CD4-positive, alpha-beta T cell treated with Interleukin-4 for 1 hour (primary cell): Measurements from ENCODE around the gene UBE2J2.
"Not testable (repeated sequence)": the region's sequence is repeated elsewhere in the genome, so short reads cannot be mapped to it uniquely, and the experiment has no call there.

Experiments used
- DNase-seq, 2 donors: peaks; one replicate each; pipeline ENCODE4 v3.0.0-alpha.2; 2020 to 2022

The UBE2J2 gene

GRCh38 chr1:1255078-1255477, 18.6 kb downstream of the UBE2J2 start:
- DNase-seq, result no peak

DNA sequence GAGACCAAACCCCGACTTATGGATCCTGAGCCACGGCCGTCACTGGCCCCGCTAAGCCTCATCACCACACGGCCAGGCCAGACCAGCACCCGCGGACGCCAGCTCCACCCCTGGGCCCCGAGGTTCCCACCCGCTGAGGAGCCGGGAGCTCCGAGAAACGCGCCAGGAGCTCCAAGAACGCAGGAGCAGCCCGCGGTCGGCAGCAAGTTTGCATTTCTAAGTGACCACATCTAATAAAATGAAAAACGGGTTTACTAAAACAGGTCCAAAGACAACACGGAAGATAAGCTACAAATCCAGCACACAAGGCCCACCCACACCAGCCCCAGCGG, 19.0 kb downstream of the UBE2J2 start:
- no peak for DNase-seq

- DNase-seq, result no peak
Observed at GRCh38 chr1:1253972-1254666, 19.5 kb downstream of the UBE2J2 start.

- no peak for DNase-seq
Observed at GRCh38 chr1:1253314-1253713, 20.3 kb downstream of the UBE2J2 start.

DNA sequence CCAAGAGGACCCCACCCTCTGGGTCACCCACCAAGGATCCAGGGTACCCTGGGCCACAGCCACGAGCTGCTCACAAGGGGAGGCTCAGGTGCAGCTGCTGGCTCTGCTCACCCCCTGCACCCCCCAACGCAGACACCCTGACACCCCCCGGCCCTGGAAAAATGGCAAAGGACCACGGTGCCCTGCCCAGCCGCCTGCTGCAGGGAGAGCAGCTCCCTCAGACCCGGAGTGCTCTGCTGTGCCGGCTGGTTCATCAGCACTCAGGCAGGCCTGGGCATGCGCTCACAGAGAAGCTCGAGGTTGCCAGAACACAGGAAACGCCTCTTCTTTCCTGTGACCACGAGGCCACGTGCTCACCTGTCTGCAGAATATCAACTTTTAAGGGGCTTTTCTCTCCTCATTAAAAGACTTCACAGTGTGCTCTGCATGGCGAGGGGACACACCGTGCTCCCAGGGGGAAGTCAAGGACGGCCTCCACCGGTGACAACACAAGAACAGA, 22.8 kb downstream of the UBE2J2 start:
- peak in 1 of 2 donors; percentile 66 for DNase-seq

DNA sequence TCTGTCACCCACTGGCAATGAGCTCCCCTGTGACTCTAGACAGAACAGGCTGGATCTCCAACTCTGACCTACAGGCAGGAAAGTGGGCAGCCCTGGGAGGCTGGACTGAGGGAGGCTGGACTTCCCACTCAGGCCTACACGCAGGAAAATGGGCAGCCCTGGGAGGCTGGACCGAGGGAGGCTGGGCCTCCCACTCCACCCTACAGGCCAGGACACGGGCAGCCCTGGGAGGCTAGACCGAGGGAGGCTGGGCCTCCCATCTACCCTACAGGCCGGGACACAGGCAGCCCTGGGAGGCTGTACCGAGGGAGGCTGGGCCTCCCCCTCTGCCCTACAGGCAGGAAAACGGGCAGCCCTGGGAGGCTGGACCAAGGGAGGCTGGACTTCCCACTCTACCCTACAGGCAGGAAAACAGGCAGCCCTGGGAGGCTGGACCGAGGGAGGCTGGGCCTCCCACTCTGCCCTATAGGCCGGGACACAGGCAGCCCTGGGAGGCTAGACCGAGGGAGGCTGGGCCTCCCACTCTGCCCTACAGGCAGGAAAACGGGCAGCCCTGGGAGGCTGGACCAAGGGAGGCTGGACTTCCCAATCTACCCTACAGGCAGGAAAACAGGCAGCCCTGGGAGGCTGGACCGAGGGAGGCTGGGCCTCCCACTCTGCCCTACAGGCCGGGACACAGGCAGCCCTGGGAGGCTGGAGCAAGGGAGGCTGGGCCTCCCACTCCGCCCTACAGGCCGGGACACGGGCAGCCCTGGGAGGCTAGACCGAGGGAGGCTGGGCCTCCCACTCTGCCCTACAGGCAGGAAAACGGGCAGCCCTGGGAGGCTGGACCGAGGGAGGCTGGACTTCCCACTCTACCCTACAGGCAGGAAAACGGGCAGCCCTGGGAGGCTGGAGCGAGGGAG, 25.4 kb downstream of the UBE2J2 start:
- not testable (repeated sequence) for DNase-seq

- DNase-seq, result no peak
Observed at GRCh38 chr1:1247341-1247913, 26.2 kb downstream of the UBE2J2 start.

DNA sequence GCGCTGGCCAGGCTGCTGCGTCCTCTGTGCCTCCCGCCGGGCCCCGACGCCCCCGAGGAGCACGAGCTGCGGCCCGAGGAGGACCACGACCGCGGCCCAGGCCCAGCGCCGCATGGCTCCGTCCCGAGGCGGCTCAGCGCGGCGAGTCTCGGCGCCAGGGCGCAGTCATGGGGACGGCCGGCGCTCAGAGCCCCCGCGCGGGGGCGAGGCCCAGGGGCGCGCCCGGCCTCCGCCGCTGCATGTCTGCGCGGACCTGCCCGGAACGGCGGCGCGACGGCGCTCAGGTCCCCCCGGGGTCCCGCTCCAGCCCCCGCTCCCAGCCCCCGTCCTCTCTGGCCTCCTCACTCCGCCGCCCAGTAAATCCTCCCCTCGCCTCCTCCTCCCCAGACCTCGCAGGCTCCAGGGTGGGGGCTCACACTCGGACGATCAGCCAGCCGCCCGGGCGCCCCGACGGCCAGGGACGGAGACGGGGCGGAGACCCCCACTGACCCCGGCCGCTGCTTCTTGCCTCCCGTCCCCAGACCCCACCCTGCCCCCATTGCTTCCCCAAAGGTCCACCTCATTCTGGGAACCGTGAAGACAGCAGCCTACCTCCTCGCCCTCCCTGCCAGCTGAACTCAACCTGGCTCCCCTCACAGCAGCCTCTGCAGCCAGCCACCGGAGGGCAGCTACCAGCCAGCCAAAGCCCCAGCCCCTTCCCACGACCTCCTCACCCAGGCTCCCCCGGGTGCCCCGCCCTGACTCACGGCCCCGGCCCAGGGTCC, 26.9 kb downstream of the UBE2J2 start, which contains the start of gene C1QTNF12:
Gene C1QTNF12 (minus strand): TSS at position 146 of the 764 bp plus-strand sequence. CDS start 32 bp downstream, at position 114.
- no peak for DNase-seq

DNA sequence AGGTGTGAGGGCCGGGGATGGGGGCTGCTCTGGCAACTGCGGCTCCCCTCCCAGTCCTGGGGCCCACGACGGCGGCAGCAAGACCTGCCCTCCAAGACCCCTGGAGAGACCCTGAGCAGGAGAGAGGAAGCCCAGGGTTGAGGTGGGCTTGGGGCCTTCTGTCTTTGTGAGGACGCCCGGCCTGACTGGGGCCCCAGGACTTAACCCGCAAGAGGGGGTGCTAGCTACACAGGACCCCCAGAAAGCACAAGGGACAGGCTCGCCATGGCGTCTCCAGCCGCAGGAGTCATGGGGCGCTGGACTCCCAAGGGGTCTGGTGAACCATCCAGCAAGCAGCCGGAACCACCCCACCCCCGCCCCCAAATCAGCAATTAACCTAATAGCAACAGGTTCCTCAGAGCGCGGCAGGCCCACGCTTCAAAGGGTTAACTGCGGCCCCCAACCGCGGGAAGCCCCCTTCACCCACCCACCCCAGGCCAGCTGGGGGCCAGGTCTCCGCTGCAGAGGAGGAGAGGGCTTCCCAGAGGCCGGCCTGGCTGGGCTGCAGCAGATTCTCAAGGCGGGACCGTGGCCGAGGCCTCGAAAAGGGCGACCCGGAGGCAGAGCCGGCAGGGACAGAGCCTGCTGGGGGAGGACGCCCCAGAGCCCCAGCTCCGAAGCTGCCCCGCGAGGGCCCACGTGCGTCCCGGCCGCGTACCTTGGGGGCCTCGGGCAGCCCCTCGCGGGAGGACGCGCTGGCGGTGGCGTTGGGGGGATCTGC, 27.7 kb downstream of the UBE2J2 start:
- DNase-seq, result no peak

- DNase-seq, result no peak
Observed at GRCh38 chr1:1245178-1245816, 28.4 kb downstream of the UBE2J2 start.

GRCh38 chr1:1244192-1244811, 29.4 kb downstream of the UBE2J2 start:
- DNase-seq, result no peak

DNA sequence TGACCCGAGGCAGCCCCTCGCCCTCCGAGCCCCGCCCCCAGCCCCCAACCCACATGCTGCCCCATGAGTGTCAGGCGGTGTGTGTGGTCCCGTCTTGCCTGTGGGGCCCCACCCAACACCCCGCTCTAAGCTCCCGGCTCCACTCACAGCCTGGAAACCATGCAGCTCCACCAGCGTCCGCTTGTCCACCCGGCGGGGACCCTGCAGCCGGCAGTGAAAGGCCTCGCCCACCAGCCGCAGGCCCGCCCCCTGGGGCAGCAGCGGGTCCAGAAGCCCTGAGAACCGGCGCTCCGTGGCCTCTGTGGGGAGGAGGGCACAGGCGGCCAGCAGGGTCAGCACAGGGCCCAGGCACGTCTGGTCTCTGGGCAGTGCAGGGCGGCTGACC, 29.9 kb downstream of the UBE2J2 start:
- DNase-seq, result no peak

- DNase-seq, result no peak
Observed at GRCh38 chr1:1243266-1243660, 30.4 kb downstream of the UBE2J2 start.

DNA sequence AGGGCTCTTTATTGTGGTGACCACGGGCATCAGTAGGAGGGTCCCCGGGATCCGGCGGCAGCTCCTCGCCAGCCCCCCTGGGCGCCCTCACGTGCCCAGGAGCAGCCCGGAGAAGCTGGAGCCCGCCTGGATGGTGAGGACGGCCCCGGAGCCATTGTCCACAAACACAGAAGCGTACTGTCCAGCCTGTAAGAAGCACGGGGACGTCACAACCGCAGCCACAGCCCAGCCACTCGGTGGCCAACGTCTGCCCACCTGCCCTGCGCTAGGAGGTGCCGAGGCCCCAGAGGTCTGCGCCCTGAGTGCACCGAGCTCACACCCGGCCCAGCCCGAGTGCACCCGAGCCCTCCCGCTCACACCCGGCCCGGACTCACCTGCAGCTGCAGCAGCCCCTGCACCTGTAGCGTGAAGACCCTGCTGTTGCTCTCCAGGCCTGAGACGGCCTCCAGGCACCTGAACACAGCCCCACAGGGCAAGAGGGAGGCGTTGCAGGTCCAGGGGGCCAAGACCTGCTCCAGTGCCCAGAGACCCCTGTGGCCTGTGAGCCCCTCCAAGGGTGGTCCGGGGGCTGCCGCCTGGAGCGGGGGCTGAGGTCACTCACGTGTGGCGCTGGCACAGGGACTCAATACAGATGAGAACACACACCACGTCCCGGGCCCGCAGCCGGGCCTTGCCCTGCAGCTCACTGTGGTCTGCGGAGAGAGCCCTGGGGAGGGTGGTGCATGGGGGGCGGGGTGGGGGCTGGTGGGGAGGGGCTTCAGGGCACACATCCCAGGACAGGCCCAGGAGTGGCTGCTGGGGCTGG, 31.0 kb downstream of the UBE2J2 start:
- DNase-seq, result no peak

- DNase-seq, result no peak
Observed at GRCh38 chr1:1241588-1242219, 31.9 kb downstream of the UBE2J2 start.

GRCh38 chr1:1240822-1241587, 32.6 kb downstream of the UBE2J2 start:
- DNase-seq, result no peak

DNA sequence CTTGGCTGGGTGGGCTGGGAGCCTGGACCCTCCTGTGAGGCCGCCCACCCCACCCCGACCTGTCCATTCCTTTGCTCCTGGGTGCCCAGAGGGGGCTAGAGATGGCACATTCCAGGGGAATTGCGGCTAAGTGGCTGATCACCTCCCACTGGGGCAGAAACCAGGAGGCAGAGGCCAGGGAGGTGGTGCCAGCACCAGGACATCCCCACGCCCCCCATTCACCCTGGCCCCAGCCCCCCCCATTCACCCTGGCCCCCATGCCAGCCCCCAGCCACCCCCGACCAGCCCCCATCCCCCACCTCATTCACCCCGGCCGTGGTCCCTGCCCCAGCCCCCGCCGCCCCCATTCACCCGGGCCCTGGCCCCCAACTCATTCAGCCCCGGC, 33.3 kb downstream of the UBE2J2 start:
- no peak for DNase-seq

- no peak for DNase-seq
Observed at GRCh38 chr1:1239614-1240347, 33.9 kb downstream of the UBE2J2 start.
